Hepatocyte (in vitro differentiated cells): ENCODE results near the gene LHX6. TPM values are rescaled to one million over a fixed set of nuclear protein-coding genes. Genes with fewer than 3 reads are reported as not detected.

Source experiments
- DNase-seq: peaks from one replicate; pipeline ENCODE4 v3.0.0-alpha.2; 2016; ENCODE audit warnings: low spot score
- H2AFZ ChIP-seq: fragments of 200-600 bp; sonication (generic); 2 replicates; pipeline ENCODE4 v1.6.0; 2016; ENCODE audit warnings: antibody characterized with exemption, mild to moderate bottlenecking
- H3K27ac ChIP-seq: fragments of 200-600 bp; sonication (generic); 2 replicates; pipeline ENCODE4 v1.5.1; 2016; ENCODE audit warnings: mild to moderate bottlenecking
- H3K27me3 ChIP-seq: fragments of 200-600 bp; sonication (generic); 2 replicates; pipeline ENCODE4 v1.6.1; 2016
- H3K36me3 ChIP-seq: fragments of 200-600 bp; sonication (generic); replicated peaks from 2 replicates; pipeline ENCODE4 v1.5.1; 2016; ENCODE audit warnings: low read depth; ENCODE audit not compliant: insufficient read depth
- H3K4me1 ChIP-seq: fragments of 200-600 bp; sonication (generic); 2 replicates; pipeline ENCODE4 v1.5.1; 2016; ENCODE audit warnings: mild to moderate bottlenecking, moderate library complexity; ENCODE audit not compliant: insufficient read depth
- H3K4me2 ChIP-seq: fragments of 200-600 bp; sonication (generic); 2 replicates; pipeline ENCODE4 v1.6.0; 2016
- H3K4me3 ChIP-seq: fragments of 200-600 bp; sonication (generic); 2 replicates; pipeline ENCODE4 v1.5.1; 2016; ENCODE audit warnings: mild to moderate bottlenecking
- H3K79me2 ChIP-seq: fragments of 200-600 bp; sonication (generic); 2 replicates; pipeline ENCODE4 v1.6.0; 2017; ENCODE audit warnings: mild to moderate bottlenecking
- H3K9me2 ChIP-seq: fragments of 200-600 bp; sonication (generic); replicated peaks from 2 replicates; pipeline ENCODE4 v1.6.0; 2017; ENCODE audit warnings: mild to moderate bottlenecking; ENCODE audit not compliant: insufficient read depth
- H3K9me3 ChIP-seq: fragments of 200-600 bp; sonication (generic); 2 replicates; pipeline ENCODE4 v1.5.1; 2016; ENCODE audit warnings: low read depth, mild to moderate bottlenecking
- H4K20me1 ChIP-seq: fragments of 200-600 bp; sonication (generic); 2 replicates; pipeline ENCODE4 v1.6.0; 2016; ENCODE audit warnings: mild to moderate bottlenecking; ENCODE audit not compliant: insufficient read depth, poor library complexity, severe bottlenecking
- EZH2 ChIP-seq: fragments of 200-600 bp; sonication (generic); IDR thresholded peaks from 2 replicates; pipeline ENCODE4 v1.6.1; 2016; ENCODE audit warnings: antibody characterized with exemption, mild to moderate bottlenecking, borderline replicate concordance
- EZH2phosphoT487 ChIP-seq: fragments of 200-600 bp; sonication (generic); IDR thresholded peaks from one replicate; pipeline ENCODE4 v1.6.1; 2018; ENCODE audit warnings: antibody characterized with exemption, mild to moderate bottlenecking, low read depth, moderate library complexity; ENCODE audit not compliant: unreplicated experiment, severe bottlenecking
- WGBS: methylation state at CpG from one replicate; pipeline ENCODE4 v1.1.6; 2016; ENCODE audit warnings: low lambda C conversion rate; ENCODE audit errors: missing lambda C conversion rate; 5-methylcytosine and 5-hydroxymethylcytosine counted together
- polyA plus RNA-seq: library from polyadenylated mRNA; unstranded; fragments of >200 nt; fragmentation: Nextera tagmentation; extraction: Ambion mirVana; gene quantifications from 2 replicates; pipeline ENCODE4 v1.2.1, GENCODE V29; 2016
- total RNA-seq: library from RNA; depleted of rRNA; stranded (reverse); fragments of >200 nt; gene quantifications from 2 replicates; pipeline ENCODE4 v1.2.3, GENCODE V29; 2014
- TF ChIP-seq, protein P1 (sequence below): fragments of 200-600 bp; sonication (generic); IDR thresholded peaks from 2 replicates; pipeline ENCODE4 v1.5.1; 2016; ENCODE audit warnings: antibody characterized with exemption, mild to moderate bottlenecking; ENCODE audit not compliant: poor library complexity

Gene LHX6
- total and polyA plus RNA-seq, 2 experiments from 2014 or later: 0.10 to 0.39 TPM

DNA sequence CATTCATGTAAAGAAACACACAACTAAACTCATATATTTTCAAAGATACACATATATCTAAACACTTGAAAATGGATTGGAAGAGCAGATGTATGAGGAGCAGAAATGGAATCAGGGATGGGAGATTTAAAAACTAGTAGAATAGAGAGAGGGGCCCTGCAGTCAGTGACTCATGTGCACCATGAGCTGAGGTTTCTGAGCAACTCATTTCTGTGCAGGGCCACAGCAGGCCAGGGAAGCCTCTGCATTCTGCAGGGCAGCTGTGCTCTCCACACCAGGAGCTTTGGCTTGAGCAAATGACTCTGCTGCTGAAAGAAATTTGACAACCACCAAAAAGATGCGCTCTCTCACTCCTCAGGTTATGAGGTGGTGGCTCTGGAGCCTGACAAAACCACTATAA is 27.1 kb downstream of the LHX6 start:
- Histone ChIP-seq H3K9me2 (no peaks in the 10 kb centered on the region), H3K4me3 (no peak overlapping the region), H3K4me2 (no peak overlapping the region), H3K79me2 (no peaks in the 10 kb centered on the region), H3K9me3 (no peaks in the 10 kb centered on the region), H3K4me1 (no peaks in the 10 kb centered on the region), H3K27me3 (peaks cover 4% of the 10 kb centered on the region), H3K36me3 (no peaks in the 10 kb centered on the region), H3K27ac (no peak overlapping the region), H2AFZ (no peak overlapping the region), H4K20me1 (no peaks in the 10 kb centered on the region)
- 87% methylated on average over 1 of the region's 1 CpG for WGBS
- DNase-seq: no peak
- no peak for TF ChIP-seq EZH2

DNA sequence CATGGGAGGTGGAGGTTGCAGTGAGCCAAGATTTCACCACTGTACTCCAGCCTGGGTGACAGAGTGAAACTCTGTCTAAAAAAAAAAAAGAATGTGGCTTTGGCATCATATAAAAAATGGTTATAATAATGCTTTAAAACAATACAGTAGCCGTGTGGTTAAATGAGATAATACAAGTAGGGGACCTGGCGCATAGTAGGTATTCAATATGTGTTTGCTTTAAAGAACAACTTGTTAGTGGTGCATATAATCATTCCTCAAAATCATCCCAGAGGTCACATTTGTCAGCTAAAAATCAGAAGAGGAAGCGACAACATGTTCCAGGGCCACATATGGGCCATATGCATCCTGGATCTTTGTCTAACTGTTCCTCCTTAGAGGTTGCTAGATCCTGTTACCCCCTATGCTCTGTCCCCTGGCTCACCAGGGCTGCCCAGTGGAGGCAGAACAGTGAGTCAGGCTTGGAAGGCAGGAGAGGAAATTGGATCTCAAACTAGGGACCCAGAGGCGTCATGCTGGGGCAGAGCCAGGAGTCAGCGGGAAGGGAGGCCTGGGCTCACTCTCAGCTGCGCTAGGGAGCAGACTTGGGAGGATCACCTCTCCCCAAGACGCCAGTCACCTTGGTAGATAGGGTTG is 27.7 kb downstream of the LHX6 start:
- Histone ChIP-seq H3K4me2 (no peak overlapping the region), H3K36me3 (no peaks in the 10 kb centered on the region), H3K79me2 (no peaks in the 10 kb centered on the region), H4K20me1 (no peaks in the 10 kb centered on the region), H3K27ac (no peak overlapping the region), H3K27me3 (peaks cover 4% of the 10 kb centered on the region), H3K9me3 (no peaks in the 10 kb centered on the region), H2AFZ (no peak overlapping the region), H3K4me1 (no peaks in the 10 kb centered on the region), H3K9me2 (no peaks in the 10 kb centered on the region), H3K4me3 (no peak overlapping the region)
- TF ChIP-seq, protein P1, sequence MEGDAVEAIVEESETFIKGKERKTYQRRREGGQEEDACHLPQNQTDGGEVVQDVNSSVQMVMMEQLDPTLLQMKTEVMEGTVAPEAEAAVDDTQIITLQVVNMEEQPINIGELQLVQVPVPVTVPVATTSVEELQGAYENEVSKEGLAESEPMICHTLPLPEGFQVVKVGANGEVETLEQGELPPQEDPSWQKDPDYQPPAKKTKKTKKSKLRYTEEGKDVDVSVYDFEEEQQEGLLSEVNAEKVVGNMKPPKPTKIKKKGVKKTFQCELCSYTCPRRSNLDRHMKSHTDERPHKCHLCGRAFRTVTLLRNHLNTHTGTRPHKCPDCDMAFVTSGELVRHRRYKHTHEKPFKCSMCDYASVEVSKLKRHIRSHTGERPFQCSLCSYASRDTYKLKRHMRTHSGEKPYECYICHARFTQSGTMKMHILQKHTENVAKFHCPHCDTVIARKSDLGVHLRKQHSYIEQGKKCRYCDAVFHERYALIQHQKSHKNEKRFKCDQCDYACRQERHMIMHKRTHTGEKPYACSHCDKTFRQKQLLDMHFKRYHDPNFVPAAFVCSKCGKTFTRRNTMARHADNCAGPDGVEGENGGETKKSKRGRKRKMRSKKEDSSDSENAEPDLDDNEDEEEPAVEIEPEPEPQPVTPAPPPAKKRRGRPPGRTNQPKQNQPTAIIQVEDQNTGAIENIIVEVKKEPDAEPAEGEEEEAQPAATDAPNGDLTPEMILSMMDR: no peak
- TF ChIP-seq EZH2phosphoT487 (no peak), EZH2 (no peak)
- 94% methylated on average over 7 of the region's 7 CpGs for WGBS
- no peak for DNase-seq

DNA sequence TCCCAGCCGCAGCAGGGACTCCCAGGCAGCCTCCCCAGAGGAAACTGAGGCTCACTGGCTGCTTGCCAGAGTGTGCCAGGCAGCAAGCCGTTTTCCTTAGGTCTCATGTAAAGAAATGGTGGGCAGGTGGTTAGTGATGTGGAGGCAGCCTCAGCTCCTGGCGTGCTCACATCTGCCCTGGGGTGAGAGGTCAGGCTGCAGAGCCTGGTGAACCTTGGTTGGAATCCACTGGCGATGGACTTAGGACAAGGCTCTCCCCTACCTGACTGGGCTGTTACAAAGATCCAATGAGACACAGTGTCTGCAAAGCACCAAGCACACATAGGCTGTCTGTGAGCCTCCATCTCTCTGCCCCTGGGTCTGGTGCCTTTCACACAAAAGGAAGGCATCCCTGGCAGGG is 30.9 kb downstream of the LHX6 start:
- H3K79me2 ChIP-seq: no peaks in the 10 kb centered on the region
- no peaks in the 10 kb centered on the region for H3K36me3 ChIP-seq
- no peak overlapping the region for H3K27ac ChIP-seq
- no peak for DNase-seq
- no peaks in the 10 kb centered on the region for H3K9me2 ChIP-seq
- 71% methylated on average over 4 of the region's 4 CpGs for WGBS
- H3K9me3 ChIP-seq: no peaks in the 10 kb centered on the region
- H3K27me3 ChIP-seq: no peaks in the 10 kb centered on the region
- no peak overlapping the region for H3K4me3 ChIP-seq
- H4K20me1 ChIP-seq: no peaks in the 10 kb centered on the region
- H2AFZ ChIP-seq: no peak overlapping the region
- TF ChIP-seq, protein P1: no peak
- TF ChIP-seq EZH2phosphoT487: no peak
- no peak for TF ChIP-seq EZH2
- no peaks in the 10 kb centered on the region for H3K4me1 ChIP-seq
- no peak overlapping the region for H3K4me2 ChIP-seq

DNA sequence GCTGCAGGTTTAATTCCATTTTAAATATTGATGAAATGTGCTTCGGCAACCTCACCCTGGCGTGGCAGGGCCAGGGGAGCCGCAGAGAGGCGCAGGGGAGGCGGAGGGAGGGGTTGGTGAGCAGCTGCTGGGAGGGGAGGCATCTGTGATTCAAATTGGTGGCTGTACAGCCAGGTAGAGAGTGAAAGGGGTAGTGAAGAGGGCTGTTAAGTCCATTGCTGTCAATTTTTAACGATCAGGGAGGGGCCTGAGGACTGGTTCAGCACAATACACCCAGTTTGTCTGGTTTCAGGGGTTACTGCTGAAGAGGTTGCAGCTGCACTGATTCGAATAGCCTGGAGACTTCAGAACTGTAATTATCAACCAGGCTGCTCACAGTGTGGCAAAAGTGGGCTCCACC is 31.3 kb downstream of the LHX6 start:
- no peak for DNase-seq
- H3K36me3 ChIP-seq: no peaks in the 10 kb centered on the region
- H3K4me1 ChIP-seq: no peaks in the 10 kb centered on the region
- no peaks in the 10 kb centered on the region for H3K27me3 ChIP-seq
- WGBS: 51% methylated on average over 7 of the region's 7 CpGs
- H3K4me3 ChIP-seq: no peak overlapping the region
- H2AFZ ChIP-seq: no peak overlapping the region
- no peaks in the 10 kb centered on the region for H3K9me2 ChIP-seq
- no peaks in the 10 kb centered on the region for H3K79me2 ChIP-seq
- no peaks in the 10 kb centered on the region for H4K20me1 ChIP-seq
- no peaks in the 10 kb centered on the region for H3K9me3 ChIP-seq
- H3K4me2 ChIP-seq: no peak overlapping the region
- no peak overlapping the region for H3K27ac ChIP-seq
- TF ChIP-seq EZH2 (no peak), EZH2phosphoT487 (no peak)
- TF ChIP-seq, protein P1: no peak
